WERI-Rb-1 (cell line): ENCODE data around the gene ANKDD1B.
A peak's percentile ranks its signal among the peaks of the same experiment; 100 is the strongest.

Experiments used
- DNase-seq: peaks from one replicate; pipeline ENCODE4 v3.0.0-alpha.2; 2020
- H3K27ac ChIP-seq: fragments of 250-450 bp; sonication (Bioruptor Pico); 2 replicates; pipeline ENCODE4 v1.5.1; 2020; ENCODE audit warnings: mild to moderate bottlenecking, moderate library complexity
- H3K27me3 ChIP-seq: fragments of 250-450 bp; sonication (Bioruptor Pico); 2 replicates; pipeline ENCODE4 v1.5.1; 2021; ENCODE audit warnings: mild to moderate bottlenecking, low read depth, moderate library complexity; ENCODE audit not compliant: insufficient read depth, severe bottlenecking
- H3K36me3 ChIP-seq: fragments of 250-450 bp; sonication (Bioruptor Pico); 2 replicates; pipeline ENCODE4 v1.5.1; 2020; ENCODE audit warnings: mild to moderate bottlenecking, moderate library complexity
- H3K4me3 ChIP-seq: 2 replicates; pipeline ENCODE4 v1.5.1; 2011; ENCODE audit warnings: low read depth, mild to moderate bottlenecking, control low read depth, low read length
- H3K9me3 ChIP-seq: fragments of 250-450 bp; sonication (Bioruptor Pico); 2 replicates; pipeline ENCODE4 v1.5.1; 2021; ENCODE audit warnings: mild to moderate bottlenecking, moderate library complexity; ENCODE audit not compliant: severe bottlenecking
- TF ChIP-seq, protein P1 (sequence below): IDR thresholded peaks from 2 replicates; pipeline ENCODE4 v1.5.1; 2011; ENCODE audit warnings: low read depth, mild to moderate bottlenecking, control low read depth, inconsistent platforms, low read length

The ANKDD1B gene

GRCh38 chr5:75617736-75618352 lies 6.6 kb downstream of the ANKDD1B start:
- H3K27ac ChIP-seq, result peak overlapping the region; percentile 76

DNA sequence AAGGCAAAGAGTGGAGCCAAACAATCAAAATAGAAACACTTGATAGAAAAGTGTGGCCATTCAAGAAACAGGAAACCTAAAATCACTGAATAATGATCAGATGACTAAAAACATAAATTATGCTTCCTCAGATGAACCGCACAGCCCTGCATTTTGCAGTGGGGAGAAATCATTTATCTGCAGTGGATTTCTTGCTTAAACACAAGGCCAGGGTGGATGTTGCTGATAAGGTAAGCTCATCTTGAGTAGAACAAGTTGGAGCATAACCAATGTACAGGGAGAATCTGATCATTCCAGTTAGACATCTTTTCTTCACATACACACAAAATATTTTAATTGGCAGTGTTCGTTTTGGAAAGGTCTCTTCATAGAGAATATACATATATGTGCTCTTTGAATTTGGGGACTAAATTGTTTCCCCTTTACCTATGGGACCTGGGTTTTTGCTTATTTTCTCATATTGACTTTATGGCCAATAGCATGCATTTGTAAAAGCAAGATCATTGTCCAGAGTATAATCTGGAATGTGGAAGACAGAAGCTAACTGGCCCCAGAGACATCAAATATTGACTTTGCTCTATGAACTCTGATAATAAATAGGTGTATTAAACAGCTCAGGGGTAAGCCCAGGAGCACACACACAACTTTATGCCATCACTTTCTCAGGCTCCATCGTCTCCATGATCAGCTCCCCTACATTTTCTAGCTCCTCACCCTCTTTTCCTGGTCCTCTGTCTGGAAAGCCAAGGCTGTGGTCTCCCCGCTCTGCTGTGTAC lies 9.1 kb downstream of the ANKDD1B start:
- H3K27me3 ChIP-seq, result no peaks in the 10 kb centered on the region
- H3K9me3 ChIP-seq, result no peaks in the 10 kb centered on the region
- H3K27ac ChIP-seq, result no peak overlapping the region
- no peak overlapping the region for H3K4me3 ChIP-seq
- TF ChIP-seq, protein P1, sequence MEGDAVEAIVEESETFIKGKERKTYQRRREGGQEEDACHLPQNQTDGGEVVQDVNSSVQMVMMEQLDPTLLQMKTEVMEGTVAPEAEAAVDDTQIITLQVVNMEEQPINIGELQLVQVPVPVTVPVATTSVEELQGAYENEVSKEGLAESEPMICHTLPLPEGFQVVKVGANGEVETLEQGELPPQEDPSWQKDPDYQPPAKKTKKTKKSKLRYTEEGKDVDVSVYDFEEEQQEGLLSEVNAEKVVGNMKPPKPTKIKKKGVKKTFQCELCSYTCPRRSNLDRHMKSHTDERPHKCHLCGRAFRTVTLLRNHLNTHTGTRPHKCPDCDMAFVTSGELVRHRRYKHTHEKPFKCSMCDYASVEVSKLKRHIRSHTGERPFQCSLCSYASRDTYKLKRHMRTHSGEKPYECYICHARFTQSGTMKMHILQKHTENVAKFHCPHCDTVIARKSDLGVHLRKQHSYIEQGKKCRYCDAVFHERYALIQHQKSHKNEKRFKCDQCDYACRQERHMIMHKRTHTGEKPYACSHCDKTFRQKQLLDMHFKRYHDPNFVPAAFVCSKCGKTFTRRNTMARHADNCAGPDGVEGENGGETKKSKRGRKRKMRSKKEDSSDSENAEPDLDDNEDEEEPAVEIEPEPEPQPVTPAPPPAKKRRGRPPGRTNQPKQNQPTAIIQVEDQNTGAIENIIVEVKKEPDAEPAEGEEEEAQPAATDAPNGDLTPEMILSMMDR, result no peak
- DNase-seq, result no peak
- no peaks in the 10 kb centered on the region for H3K36me3 ChIP-seq

More at GRCh38 chr5:75617736-75618352, 6.6 kb downstream of the ANKDD1B start:
- Histone ChIP-seq H3K36me3 (no peaks in the 10 kb centered on the region), H3K9me3 (no peaks in the 10 kb centered on the region), H3K27me3 (no peaks in the 10 kb centered on the region), H3K4me3 (no peak overlapping the region)
- TF ChIP-seq, protein P1, result no peak
- no peak for DNase-seq

- TF ChIP-seq, protein P1, result no peak
- no peak overlapping the region for H3K27ac ChIP-seq
These were observed 11.3 kb downstream of the ANKDD1B start for GRCh38 chr5:75622564-75622963.

DNA sequence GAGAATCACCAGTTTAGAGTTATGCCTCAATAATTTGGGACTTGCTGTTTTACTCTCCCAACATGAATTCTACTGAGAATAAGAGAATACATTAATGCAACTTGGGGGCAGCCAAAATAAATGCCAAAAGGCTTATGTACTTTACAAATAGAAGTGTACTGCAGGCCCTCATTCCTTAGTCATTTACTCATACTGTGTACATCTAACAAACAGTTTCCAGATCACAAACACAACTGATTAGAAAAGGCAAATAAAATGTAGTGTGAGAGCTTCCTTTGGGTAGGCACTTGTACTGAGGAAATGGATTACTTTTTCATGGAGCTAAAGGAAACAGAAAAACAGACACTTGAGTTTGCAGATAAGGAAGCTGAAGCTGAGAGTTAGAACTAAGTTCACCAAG lies 12.6 kb downstream of the ANKDD1B start:
- H3K27me3 ChIP-seq, result no peaks in the 10 kb centered on the region
- no peaks in the 10 kb centered on the region for H3K9me3 ChIP-seq
- H3K4me3 ChIP-seq, result no peak overlapping the region
- no peak overlapping the region for H3K27ac ChIP-seq
- no peak for DNase-seq
- no peaks in the 10 kb centered on the region for H3K36me3 ChIP-seq
- TF ChIP-seq, protein P1, result no peak

More at GRCh38 chr5:75622564-75622963, 11.3 kb downstream of the ANKDD1B start:
- no peaks in the 10 kb centered on the region for H3K36me3 ChIP-seq
- no peak overlapping the region for H3K4me3 ChIP-seq
- H3K27me3 ChIP-seq, result no peaks in the 10 kb centered on the region
- no peak for DNase-seq
- no peaks in the 10 kb centered on the region for H3K9me3 ChIP-seq

GRCh38 chr5:75626959-75627358 lies 15.7 kb downstream of the ANKDD1B start:
- TF ChIP-seq, protein P1, result no peak
- no peak overlapping the region for H3K27ac ChIP-seq
- no peaks in the 10 kb centered on the region for H3K36me3 ChIP-seq
- no peak overlapping the region for H3K4me3 ChIP-seq
- no peaks in the 10 kb centered on the region for H3K27me3 ChIP-seq
- DNase-seq, result no peak
- H3K9me3 ChIP-seq, result no peaks in the 10 kb centered on the region
